ENCODE results near the gene CCDC91.
"Not testable (repeated sequence)": the region's sequence is repeated elsewhere in the genome, so short reads cannot be mapped to it uniquely, and the experiment has no call there.

Gene CCDC91

DNA sequence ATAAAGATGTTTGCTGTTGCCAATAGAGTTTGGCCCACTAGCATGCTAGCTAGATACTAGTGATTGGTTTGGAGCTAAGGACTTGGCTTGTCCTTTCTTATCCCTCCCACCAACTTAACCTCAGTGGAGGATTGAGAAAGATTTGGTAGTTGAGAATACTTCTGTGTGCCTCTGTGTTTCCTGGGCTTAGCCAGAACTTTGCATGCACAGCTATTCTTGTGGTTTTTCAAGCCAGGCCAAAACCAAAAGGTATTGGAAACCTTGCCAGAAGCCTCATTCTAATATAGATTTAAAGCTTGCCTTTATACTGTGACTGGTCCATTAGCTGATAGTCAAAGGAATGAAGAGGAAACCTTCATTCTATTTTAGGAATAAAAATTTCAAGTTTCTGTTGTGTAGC is 188.5 kb downstream of the CCDC91 start:
- no peak for DNase-seq

- not testable (repeated sequence) for DNase-seq
These were observed 189.5 kb downstream of the CCDC91 start for GRCh38 chr12:28379779-28380178.

DNA sequence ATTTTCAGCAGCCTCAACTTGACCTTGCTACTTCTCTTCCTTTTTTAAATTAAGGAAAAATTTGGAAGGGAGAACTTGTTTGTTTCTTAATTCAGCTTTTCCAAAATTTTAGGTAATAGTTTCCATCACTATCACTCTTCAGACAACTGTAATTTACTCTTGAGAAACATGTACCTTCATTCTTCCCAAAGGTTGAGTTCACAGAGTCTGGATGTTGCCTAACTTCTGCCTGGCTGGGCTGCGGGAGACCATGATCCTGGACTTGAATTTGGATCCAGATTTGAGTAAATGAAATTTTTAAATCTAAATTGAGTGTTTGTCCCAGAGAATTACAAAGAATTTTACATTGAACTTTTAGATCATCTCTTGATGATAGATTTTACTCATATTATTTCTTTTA is 193.1 kb downstream of the CCDC91 start:
- no peak for DNase-seq

DNA sequence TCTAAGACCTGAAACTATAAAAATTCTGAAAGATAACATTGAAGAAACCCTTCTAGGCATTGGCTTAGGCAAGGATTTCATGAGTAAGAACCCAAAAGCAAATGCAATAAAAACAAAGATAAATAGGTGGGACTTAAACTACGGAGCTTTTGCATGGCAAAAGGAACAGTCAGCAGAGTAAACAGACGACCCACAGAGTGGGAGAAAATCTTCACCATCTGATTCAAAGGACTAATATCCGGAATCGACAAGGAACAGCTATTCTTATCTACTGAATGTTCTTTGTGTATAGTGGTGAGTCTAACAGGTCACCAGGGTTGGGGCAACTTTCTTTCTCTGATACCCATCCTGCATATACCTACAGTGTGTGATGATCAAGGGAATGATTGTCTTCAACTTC is 198.6 kb downstream of the CCDC91 start:
- no peak for DNase-seq

- DNase-seq, result no peak
These were observed 199.9 kb downstream of the CCDC91 start for GRCh38 chr12:28390206-28390605.

GRCh38 chr12:28390761-28391385 is 200.6 kb downstream of the CCDC91 start:
- DNase-seq, result no peak

DNA sequence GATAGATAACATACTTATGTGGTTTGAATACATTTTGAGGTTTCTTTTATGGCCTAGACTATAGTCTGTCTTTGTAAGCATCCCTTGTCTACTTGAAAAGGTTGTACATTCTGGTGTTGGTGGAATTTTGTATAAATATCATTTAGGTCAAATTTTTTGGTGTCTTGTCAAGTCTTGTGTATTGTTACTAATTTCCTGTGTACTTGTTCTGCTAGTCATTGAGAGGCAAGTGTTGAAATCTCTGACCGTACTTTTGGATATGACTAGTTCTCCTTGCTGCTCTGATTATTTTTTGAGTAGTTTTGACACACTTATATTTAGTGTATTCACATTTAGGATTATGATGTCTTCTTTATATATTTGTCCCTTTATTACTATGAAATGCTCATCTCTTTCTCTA is 219.6 kb downstream of the CCDC91 start:
- DNase-seq, result no peak

- DNase-seq, result no peak
These were observed 223.3 kb downstream of the CCDC91 start for GRCh38 chr12:28413460-28414109.

GRCh38 chr12:28415755-28416154 is 225.5 kb downstream of the CCDC91 start:
- no peak for DNase-seq

- no peak for DNase-seq
These were observed 231.1 kb downstream of the CCDC91 start for GRCh38 chr12:28421374-28421773.

DNA sequence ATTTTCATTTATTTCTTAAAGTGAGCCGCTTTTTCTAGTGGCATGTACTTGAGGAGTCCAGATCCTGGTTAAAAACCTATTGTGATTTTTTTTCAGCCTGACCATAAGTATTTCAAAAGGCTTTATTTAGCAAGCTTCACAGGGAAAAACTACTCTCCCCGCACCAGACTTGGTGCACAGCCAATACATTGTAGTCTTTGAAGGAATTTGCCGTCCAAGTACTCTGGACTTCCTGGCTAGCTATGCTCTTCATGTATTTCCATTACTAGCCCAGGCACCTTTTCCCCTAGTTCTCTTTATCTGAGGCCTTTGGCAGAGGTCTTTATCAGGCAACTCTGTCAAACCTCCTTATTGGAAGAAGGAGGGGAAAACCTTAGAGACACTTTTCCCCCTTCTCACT is 234.7 kb downstream of the CCDC91 start:
- no peak for DNase-seq

DNA sequence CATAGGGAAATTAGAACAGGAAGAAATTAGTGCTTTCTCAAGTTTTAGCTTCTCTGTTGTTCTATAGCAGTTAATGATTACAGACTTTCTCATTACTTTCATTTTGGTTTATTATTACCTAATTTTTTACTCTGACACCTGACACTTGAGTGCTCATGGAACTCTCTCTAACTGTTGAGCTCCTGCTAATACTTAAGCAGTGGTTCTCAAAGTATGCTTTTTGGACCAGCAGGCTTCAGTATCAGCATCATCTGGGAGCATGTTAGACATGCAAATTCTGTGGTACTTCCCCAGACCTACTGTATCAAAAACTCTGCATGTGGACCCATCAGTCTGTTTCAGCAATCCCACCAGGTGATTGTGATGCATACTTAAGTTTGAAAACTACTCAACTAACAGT is 235.3 kb downstream of the CCDC91 start:
- DNase-seq, result no peak

DNA sequence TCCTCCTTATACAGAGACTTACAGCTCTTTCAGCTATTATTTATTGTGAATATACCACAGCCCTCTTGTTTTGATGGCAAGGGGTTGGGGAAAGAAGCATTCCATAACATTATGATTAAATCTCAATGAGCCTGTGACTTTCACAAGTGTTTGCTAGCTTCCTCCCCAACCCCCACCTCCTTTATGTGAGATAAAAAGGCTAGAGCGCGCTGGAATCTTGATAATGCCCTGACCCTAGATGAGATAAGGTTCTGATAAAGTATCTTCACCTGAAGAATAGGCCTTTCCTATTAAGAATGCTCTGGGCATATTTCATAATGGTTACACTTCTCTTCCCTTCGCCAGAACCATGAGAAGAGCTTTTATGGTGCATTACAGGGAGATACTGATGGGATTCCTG is 236.8 kb downstream of the CCDC91 start:
- no peak for DNase-seq

DNA sequence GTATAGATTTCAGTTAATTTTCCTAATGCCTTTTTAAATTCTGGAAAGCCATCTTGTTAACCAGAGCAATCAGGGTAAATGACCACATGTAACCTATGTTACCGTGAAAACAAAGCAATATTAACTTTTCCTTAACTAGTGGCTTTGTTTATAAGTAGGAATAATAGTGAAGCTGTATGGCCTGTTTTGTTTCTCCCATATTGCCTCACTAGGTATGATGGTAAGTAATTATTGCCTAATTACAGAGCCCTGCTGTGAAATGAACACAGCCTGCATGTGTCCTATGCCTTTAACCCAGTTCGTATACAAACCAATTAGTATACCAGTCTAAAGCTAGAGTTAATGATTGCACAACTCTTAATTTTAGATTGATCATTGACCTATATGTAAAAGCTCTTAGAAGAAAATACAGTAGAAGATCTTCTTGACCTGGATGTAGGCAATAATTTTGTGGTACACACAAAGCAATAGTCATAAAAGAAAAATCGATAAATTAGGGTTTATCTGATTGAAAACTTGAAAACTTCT is 249.9 kb downstream of the CCDC91 start:
- no peak for DNase-seq

- DNase-seq, result no peak
These were observed 251.8 kb downstream of the CCDC91 start for GRCh38 chr12:28442101-28442500.

DNA sequence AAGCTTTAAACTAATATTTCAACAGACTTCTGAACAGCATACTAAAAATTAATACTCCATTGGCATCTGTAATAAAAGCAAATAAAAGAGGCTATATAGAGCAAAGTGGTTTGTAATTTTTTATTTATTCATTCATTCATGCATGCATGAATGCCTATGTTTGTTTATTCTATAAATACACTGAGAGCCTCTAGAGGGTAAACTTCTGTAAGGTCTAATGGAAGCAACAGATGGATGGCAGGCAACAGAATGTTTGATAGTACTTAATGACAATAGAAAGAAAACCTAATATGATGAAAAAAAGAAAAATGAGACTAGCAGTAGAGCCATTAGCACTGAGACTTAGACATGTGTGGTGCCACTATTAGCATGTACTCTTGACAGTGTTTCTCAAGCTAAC is 253.1 kb downstream of the CCDC91 start:
- DNase-seq, result no peak

GRCh38 chr12:28446031-28446430 is 255.8 kb downstream of the CCDC91 start:
- DNase-seq, result no peak

- no peak for DNase-seq
These were observed 263.4 kb downstream of the CCDC91 start for GRCh38 chr12:28453686-28454085.

- DNase-seq, result no peak
These were observed 266.9 kb downstream of the CCDC91 start for GRCh38 chr12:28456934-28457710.

DNA sequence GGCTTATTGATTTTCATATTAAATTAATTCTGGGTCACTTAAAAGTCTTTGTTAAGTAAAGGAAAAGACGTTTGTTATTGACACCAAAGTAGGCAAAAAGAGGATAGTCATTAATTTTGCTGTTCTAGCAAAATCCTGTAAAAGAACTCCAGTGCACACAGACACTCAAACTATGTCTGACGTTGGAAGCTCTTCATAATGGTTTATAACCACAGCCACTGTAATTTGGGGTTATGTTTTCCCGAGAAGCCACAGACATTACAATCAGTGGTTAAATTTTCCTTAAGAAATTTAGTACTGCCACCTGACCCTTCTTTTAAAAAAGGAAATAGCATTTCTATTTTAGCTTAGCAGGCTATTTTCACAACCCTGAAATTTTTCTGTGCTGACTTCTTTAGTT is 267.5 kb downstream of the CCDC91 start:
- DNase-seq, result no peak

- no peak for DNase-seq
These were observed 269.2 kb downstream of the CCDC91 start for GRCh38 chr12:28459481-28459880.

GRCh38 chr12:28460420-28461130 is 270.3 kb downstream of the CCDC91 start:
- no peak for DNase-seq

- no peak for DNase-seq
These were observed 273.1 kb downstream of the CCDC91 start for GRCh38 chr12:28463396-28463795.

All from NCI-H510A (cell line).